Sigmoid colon (tissue), 4 donors: ENCODE data around the gene RALY.

Experiments
- CTCF ChIP-seq, 4 experiments: fragments of 450-650 bp in 3 of 4; fragments of 200-600 bp in 1 of 4; IDR thresholded peaks; one replicate each; pipeline ENCODE4 v1.5.1; 2016 to 2019; ENCODE audit warnings: antibody characterized with exemption in 4 of 4, mild to moderate bottlenecking in 3 of 4, moderate library complexity in 2 of 4
- EP300 ChIP-seq, 4 donors: sonication (generic); formaldehyde crosslinking; IDR thresholded peaks; one replicate each; pipeline ENCODE4 v1.6.1; 2017; ENCODE audit warnings: antibody characterized with exemption in 4 of 4
- POLR2A ChIP-seq, 2 donors: fragments of 450-650 bp; IDR thresholded peaks; one replicate each; pipeline ENCODE4 v1.6.1; 2016; ENCODE audit warnings: antibody characterized with exemption in 2 of 2, mild to moderate bottlenecking in 2 of 2, moderate library complexity in 2 of 2
- POLR2AphosphoS5 ChIP-seq, 4 donors: sonication (generic); formaldehyde crosslinking; IDR thresholded peaks; one replicate each; pipeline ENCODE4 v1.6.1; 2017; ENCODE audit warnings: antibody characterized with exemption in 4 of 4

- no peak for TF ChIP-seq CTCF (IDR thresholded peaks at IDR 0.05)
- TF ChIP-seq POLR2A (IDR thresholded peaks at IDR 0.05): no peak
- no peak for TF ChIP-seq POLR2AphosphoS5 (IDR thresholded peaks at IDR 0.05)
- TF ChIP-seq EP300 (IDR thresholded peaks at IDR 0.05): no peak
Measured at GRCh38 chr20:33977535-33977934, 16.2 kb upstream of the RALY start.
